Renal pelvis (tissue), 4 donors: ENCODE measurements around the gene MYL6. TPM values are rescaled to one million over a fixed set of nuclear protein-coding genes. Genes with fewer than 3 reads are reported as not detected.

Experiments used
- DNase-seq: peaks from one replicate; pipeline ENCODE4 v3.0.0-alpha.2; 2013
- polyA plus RNA-seq, 3 donors: library from polyadenylated mRNA; unstranded; fragments of 120-200 nt; gene quantifications; one replicate each; pipeline ENCODE4 v1.2.1, GENCODE V29; 2013; ENCODE audit not compliant: insufficient read length in 3 of 3

Gene MYL6
- polyA plus RNA-seq, 3 donors = 1,644 to 2,112 (median 1,781) TPM

DNA sequence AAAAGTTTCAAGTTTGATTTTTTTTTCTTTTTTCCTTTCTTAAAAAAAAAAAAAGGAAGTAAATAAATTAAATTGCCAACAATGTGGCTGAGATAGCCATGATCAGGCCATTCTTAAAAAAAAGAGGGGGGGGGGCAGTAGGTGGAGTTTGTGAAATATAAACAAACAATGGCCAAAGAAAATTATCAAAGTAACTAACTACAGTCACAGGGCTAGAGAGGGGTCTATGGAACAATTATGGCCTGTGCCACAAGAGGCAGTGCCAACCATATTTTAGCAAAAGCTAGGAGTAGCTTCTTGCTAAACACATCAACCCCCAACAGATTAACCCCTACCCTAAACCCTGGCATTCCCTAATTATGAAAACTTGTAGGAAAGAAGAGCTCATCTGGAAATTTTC, 47.3 kb downstream of the MYL6 start:
- DNase-seq = no peak

DNA sequence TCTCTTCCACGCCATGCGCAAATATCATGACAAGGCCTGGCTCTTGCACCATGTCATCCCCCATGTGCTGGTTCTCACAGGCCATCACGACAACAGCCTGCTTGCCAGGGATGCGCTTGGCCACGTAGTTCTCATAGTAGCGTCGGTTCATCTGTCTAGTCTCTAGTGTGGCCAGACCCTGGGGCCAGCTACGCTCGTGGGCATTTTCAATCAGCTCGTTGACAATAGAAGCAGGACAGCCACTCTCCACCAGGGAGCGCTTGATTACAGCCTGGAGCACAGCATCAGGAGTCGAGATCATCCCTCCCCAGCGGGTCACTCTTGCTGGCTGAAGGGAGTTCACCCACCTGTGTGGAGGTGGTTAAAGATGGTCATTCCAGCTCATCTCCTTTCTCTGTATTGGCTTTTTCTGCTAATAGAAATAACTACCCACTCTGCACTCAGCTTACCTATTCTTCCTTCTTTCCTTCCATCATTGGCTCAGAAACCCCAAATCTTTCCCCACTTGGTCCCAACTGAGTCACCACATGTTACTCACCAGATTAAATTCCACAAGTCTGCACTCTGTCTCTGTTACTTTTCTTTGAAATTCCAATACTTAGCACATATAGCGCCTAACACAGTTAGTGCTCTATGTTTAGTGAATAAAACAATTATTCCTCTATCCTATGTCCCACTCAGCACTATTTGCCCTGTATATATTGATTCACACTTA, 48.5 kb downstream of the MYL6 start:
- DNase-seq = no peak

DNA sequence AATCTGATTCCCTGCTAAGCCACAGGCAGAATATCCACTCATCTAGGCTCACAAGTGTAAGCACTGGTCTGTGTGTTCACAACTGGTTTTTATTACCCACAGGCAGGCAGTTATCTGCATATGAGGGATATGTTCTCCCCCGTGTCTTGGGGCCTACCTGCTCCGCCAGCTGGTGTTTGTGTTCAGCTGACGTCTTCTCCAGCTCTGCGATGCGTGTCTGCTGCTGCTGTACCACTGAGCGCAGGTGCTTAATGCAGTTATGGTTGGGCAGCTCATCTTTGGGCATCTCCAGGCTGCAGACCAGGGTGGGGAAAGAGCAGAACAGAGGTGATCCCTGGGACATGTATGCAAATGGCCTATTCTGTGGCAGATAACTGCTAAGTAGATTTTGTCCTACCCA, 49.8 kb downstream of the MYL6 start:
- no peak for DNase-seq

Other genes starting within 250 kb of the MYL6 start
- 10 to 100 TPM; 33.2 to 41.1 (median 36.7) TPM for gene PYM1, start 230.5 kb upstream of the MYL6 start, polyA plus RNA-seq
- gene DGKA, start 227.2 kb upstream of the MYL6 start, polyA plus RNA-seq = 10 to 100 TPM; 17.7 to 26.1 (median 17.7) TPM
- gene PMEL, start 192.3 kb upstream of the MYL6 start, polyA plus RNA-seq = 1 to 10 TPM; 3.3 to 5.2 (median 3.6) TPM
- gene CDK2, start 191.5 kb upstream of the MYL6 start, polyA plus RNA-seq = 10 to 100 TPM; 60.6 to 74.6 (median 61.6) TPM
- gene RAB5B, start 184.3 kb upstream of the MYL6 start, polyA plus RNA-seq = 100 to 1,000 TPM; 149 to 175 (median 158) TPM
- 10 to 100 TPM; 49.5 to 56.8 (median 53.3) TPM for gene SUOX, start 161.1 kb upstream of the MYL6 start, polyA plus RNA-seq
- gene IKZF4, start 137.3 kb upstream of the MYL6 start, polyA plus RNA-seq = 10 to 100 TPM; 15.8 to 23.6 (median 20.1) TPM
- gene RPS26, start 116.4 kb upstream of the MYL6 start, polyA plus RNA-seq = 100 to 1,000 TPM; 366 to 522 (median 513) TPM
- 100 to 1,000 TPM in 2 of 3 donors, 10 to 100 TPM in 1; 70.3 to 125 (median 113) TPM for gene ERBB3, start 78.2 kb upstream of the MYL6 start, polyA plus RNA-seq
- 100 to 1,000 TPM; 140 to 173 (median 148) TPM for gene PA2G4, start 53.8 kb upstream of the MYL6 start, polyA plus RNA-seq
- gene RPL41, start 41.7 kb upstream of the MYL6 start, polyA plus RNA-seq = 1,000 to 10,000 TPM; 4,623 to 5,799 (median 4,745) TPM
- gene ZC3H10, start 40.1 kb upstream of the MYL6 start, polyA plus RNA-seq = 1 to 10 TPM; 6.1 to 7.4 (median 6.9) TPM
- gene ESYT1, start 30.1 kb upstream of the MYL6 start, polyA plus RNA-seq = 10 to 100 TPM; 79.5 to 86.3 (median 81.9) TPM
- gene MYL6B, start 5.8 kb upstream of the MYL6 start, polyA plus RNA-seq = 100 to 1,000 TPM; 158 to 186 (median 174) TPM
- gene SMARCC2, start 31.1 kb downstream of the MYL6 start, polyA plus RNA-seq = 100 to 1,000 TPM; 116 to 152 (median 133) TPM
- gene RNF41, start 63.6 kb downstream of the MYL6 start, polyA plus RNA-seq = 10 to 100 TPM; 43.8 to 50.1 (median 47.2) TPM
- 10 to 100 TPM; 28.2 to 30.5 (median 28.3) TPM for gene NABP2, start 66.0 kb downstream of the MYL6 start, polyA plus RNA-seq
- gene SLC39A5, start 71.7 kb downstream of the MYL6 start, polyA plus RNA-seq = 10 to 100 TPM; 73.2 to 87.0 (median 81.7) TPM
- 10 to 100 TPM; 32.8 to 40.5 (median 39.0) TPM for gene ANKRD52, start 100.0 kb downstream of the MYL6 start, polyA plus RNA-seq
- 10 to 100 TPM; 16.3 to 25.5 (median 19.6) TPM for gene COQ10A, start 108.6 kb downstream of the MYL6 start, polyA plus RNA-seq
- 100 to 1,000 TPM; 202 to 237 (median 212) TPM for gene CS, start 142.0 kb downstream of the MYL6 start, polyA plus RNA-seq
- gene CNPY2, start 157.6 kb downstream of the MYL6 start, polyA plus RNA-seq = 100 to 1,000 TPM; 160 to 182 (median 172) TPM
- 100 to 1,000 TPM in 1 of 3 donors, 10 to 100 TPM in 2; 82.4 to 140 (median 98.9) TPM for gene PAN2, start 175.6 kb downstream of the MYL6 start, polyA plus RNA-seq
- 1 to 10 TPM in 2 of 3 donors, under 1 TPM in 1; 0.85 to 1.1 (median 1.0) TPM for gene IL23A, start 180.5 kb downstream of the MYL6 start, polyA plus RNA-seq
- 100 to 1,000 TPM in 2 of 3 donors, 10 to 100 TPM in 1; 73.4 to 152 (median 139) TPM for gene STAT2, start 201.7 kb downstream of the MYL6 start, polyA plus RNA-seq
- gene APOF, start 204.5 kb downstream of the MYL6 start, polyA plus RNA-seq = under 1 TPM; 0.10 to 0.13 (median 0.11) TPM